ENCODE measurements around the gene ETNK2. TPM values are rescaled to one million over a fixed set of nuclear protein-coding genes. Genes with fewer than 3 reads are reported as not detected.
A peak's percentile ranks its signal among the peaks of the same experiment; 100 is the strongest.

The ETNK2 gene
- polyA plus RNA-seq, 3 donors = not detected

GRCh38 chr1:204126386-204126785 is 25.5 kb downstream of the ETNK2 start:
- intact Hi-C loops (cut with micrococcal nuclease) = loop anchor here in 1 of 2 donors (5.0 kb wide), 1 partner anchor 264 kb away; the partner anchor contains the start of gene SNRPE
- peaks cover 8% of the 10 kb centered on the region for H3K4me1 Mint-ChIP-seq
- no peaks in the 10 kb centered on the region for H3K27me3 ChIP-seq (ENCODE audit: control insufficient read depth in 2 of 2, insufficient read depth in 2 of 2, low read length in 2 of 2)
- no peaks in the 10 kb centered on the region for H3K9me3 ChIP-seq (replicated peaks in 1 of 2; ENCODE audit: control insufficient read depth in 1 of 2, insufficient read depth in 1 of 2, low read length in 2 of 2)
- peaks cover 7 to 8% of the 10 kb centered on the region in 2 donors for H3K4me1 ChIP-seq (ENCODE audit: control insufficient read depth in 1 of 2, insufficient read depth in 2 of 2, low read length in 2 of 2)
- H3K36me3 Mint-ChIP-seq = no peaks in the 10 kb centered on the region
- H3K27ac Mint-ChIP-seq = peak overlapping the region in 1 of 7 donors; percentile 17
- H4K20me1 ChIP-seq (ENCODE audit: insufficient read depth, low read length) = no peaks in the 10 kb centered on the region
- H3K27ac ChIP-seq (ENCODE audit: low read depth in 1 of 2, low read length in 2 of 2) = no peak overlapping the region
- H3K36me3 ChIP-seq (replicated peaks in 1 of 2; ENCODE audit: control insufficient read depth in 1 of 2, insufficient read depth in 2 of 2, low read length in 2 of 2) = no peaks in the 10 kb centered on the region
- H3K4me2 ChIP-seq (replicated peaks; ENCODE audit: extremely low read depth, low read length, poor library complexity, severe bottlenecking) = no peak overlapping the region
- TF ChIP-seq, protein P1, sequence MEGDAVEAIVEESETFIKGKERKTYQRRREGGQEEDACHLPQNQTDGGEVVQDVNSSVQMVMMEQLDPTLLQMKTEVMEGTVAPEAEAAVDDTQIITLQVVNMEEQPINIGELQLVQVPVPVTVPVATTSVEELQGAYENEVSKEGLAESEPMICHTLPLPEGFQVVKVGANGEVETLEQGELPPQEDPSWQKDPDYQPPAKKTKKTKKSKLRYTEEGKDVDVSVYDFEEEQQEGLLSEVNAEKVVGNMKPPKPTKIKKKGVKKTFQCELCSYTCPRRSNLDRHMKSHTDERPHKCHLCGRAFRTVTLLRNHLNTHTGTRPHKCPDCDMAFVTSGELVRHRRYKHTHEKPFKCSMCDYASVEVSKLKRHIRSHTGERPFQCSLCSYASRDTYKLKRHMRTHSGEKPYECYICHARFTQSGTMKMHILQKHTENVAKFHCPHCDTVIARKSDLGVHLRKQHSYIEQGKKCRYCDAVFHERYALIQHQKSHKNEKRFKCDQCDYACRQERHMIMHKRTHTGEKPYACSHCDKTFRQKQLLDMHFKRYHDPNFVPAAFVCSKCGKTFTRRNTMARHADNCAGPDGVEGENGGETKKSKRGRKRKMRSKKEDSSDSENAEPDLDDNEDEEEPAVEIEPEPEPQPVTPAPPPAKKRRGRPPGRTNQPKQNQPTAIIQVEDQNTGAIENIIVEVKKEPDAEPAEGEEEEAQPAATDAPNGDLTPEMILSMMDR (IDR thresholded peaks at IDR 0.05) = no peak
- peaks cover 2 to 7% (median 6%) of the 10 kb centered on the region in 3 donors for H3K27me3 Mint-ChIP-seq (ENCODE audit: low read depth in 3 of 3)
- no peak for DNase-seq
- H3K4me3 ChIP-seq (replicated peaks in 1 of 3; ENCODE audit: low read depth in 2 of 3, low read length in 3 of 3) = no peak overlapping the region
- H3K9ac ChIP-seq (ENCODE audit: insufficient read depth, low read length, poor library complexity, severe bottlenecking) = no peak overlapping the region
- no peaks in the 10 kb centered on the region for H3K9me3 Mint-ChIP-seq
- no peak overlapping the region for H3K4me3 Mint-ChIP-seq
- H3K79me2 ChIP-seq (ENCODE audit: insufficient read depth, low read length) = no peaks in the 10 kb centered on the region
- H2AFZ ChIP-seq (ENCODE audit: insufficient read depth, low read depth, low read length, poor library complexity, severe bottlenecking) = no peak overlapping the region
- WGBS (ENCODE audit: insufficient coverage) = 94% methylated on average over 8 of the region's 8 CpGs

GRCh38 chr1:204125759-204126351 is 26.0 kb downstream of the ETNK2 start:
- no peak for DNase-seq
- H3K27ac Mint-ChIP-seq = no peak overlapping the region

More at GRCh38 chr1:204125759-204126351, 26.0 kb downstream of the ETNK2 start:
- Mint-ChIP-seq H3K9me3 (no peaks in the 10 kb centered on the region), H3K36me3 (no peaks in the 10 kb centered on the region), H3K27me3 (ENCODE audit: low read depth in 3 of 3) (peaks cover 2 to 7% (median 6%) of the 10 kb centered on the region in 3 donors), H3K4me1 (peaks cover 8% of the 10 kb centered on the region), H3K4me3 (no peak overlapping the region)
- no peaks in the 10 kb centered on the region for H4K20me1 ChIP-seq (ENCODE audit: insufficient read depth, low read length)
- H2AFZ ChIP-seq (ENCODE audit: insufficient read depth, low read depth, low read length, poor library complexity, severe bottlenecking) = no peak overlapping the region
- H3K4me2 ChIP-seq (replicated peaks; ENCODE audit: extremely low read depth, low read length, poor library complexity, severe bottlenecking) = no peak overlapping the region
- H3K36me3 ChIP-seq (replicated peaks in 1 of 2; ENCODE audit: control insufficient read depth in 1 of 2, insufficient read depth in 2 of 2, low read length in 2 of 2) = no peaks in the 10 kb centered on the region
- H3K4me1 ChIP-seq (ENCODE audit: control insufficient read depth in 1 of 2, insufficient read depth in 2 of 2, low read length in 2 of 2) = peaks cover 7 to 8% of the 10 kb centered on the region in 2 donors
- no peaks in the 10 kb centered on the region for H3K9me3 ChIP-seq (replicated peaks in 1 of 2; ENCODE audit: control insufficient read depth in 1 of 2, insufficient read depth in 1 of 2, low read length in 2 of 2)
- H3K79me2 ChIP-seq (ENCODE audit: insufficient read depth, low read length) = no peaks in the 10 kb centered on the region
- TF ChIP-seq, protein P1 (IDR thresholded peaks at IDR 0.05) = no peak
- no peak overlapping the region for H3K4me3 ChIP-seq (replicated peaks in 1 of 3; ENCODE audit: low read depth in 2 of 3, low read length in 3 of 3)
- H3K27me3 ChIP-seq (ENCODE audit: control insufficient read depth in 2 of 2, insufficient read depth in 2 of 2, low read length in 2 of 2) = no peaks in the 10 kb centered on the region
- H3K27ac ChIP-seq (ENCODE audit: low read depth in 1 of 2, low read length in 2 of 2) = no peak overlapping the region
- 98% methylated on average over 18 of the region's 18 CpGs for WGBS (ENCODE audit: insufficient coverage)
- no peak overlapping the region for H3K9ac ChIP-seq (ENCODE audit: insufficient read depth, low read length, poor library complexity, severe bottlenecking)
- intact Hi-C loops (cut with micrococcal nuclease) = loop anchor here in 1 of 2 donors (5.0 kb wide), 1 partner anchor 264 kb away; the partner anchor contains the start of gene SNRPE
